ENCODE results near the gene TMEM175.

The TMEM175 gene

GRCh38 chr4:906339-907102, 25.7 kb upstream of the TMEM175 start:
- H3K4me3 ChIP-seq (replicated peaks; ENCODE audit: low read depth, low read length) = no peak overlapping the region

GRCh38 chr4:907103-907400, 25.2 kb upstream of the TMEM175 start:
- Histone ChIP-seq H3K4me3 (replicated peaks; ENCODE audit: low read depth, low read length) (no peak overlapping the region), H3K36me3 (ENCODE audit: control insufficient read depth, insufficient read depth, low read length) (peaks cover 35% of the 10 kb centered on the region), H3K27me3 (replicated peaks; ENCODE audit: control insufficient read depth, insufficient read depth, low read length) (no peaks in the 10 kb centered on the region)
- TF ChIP-seq, protein P1, sequence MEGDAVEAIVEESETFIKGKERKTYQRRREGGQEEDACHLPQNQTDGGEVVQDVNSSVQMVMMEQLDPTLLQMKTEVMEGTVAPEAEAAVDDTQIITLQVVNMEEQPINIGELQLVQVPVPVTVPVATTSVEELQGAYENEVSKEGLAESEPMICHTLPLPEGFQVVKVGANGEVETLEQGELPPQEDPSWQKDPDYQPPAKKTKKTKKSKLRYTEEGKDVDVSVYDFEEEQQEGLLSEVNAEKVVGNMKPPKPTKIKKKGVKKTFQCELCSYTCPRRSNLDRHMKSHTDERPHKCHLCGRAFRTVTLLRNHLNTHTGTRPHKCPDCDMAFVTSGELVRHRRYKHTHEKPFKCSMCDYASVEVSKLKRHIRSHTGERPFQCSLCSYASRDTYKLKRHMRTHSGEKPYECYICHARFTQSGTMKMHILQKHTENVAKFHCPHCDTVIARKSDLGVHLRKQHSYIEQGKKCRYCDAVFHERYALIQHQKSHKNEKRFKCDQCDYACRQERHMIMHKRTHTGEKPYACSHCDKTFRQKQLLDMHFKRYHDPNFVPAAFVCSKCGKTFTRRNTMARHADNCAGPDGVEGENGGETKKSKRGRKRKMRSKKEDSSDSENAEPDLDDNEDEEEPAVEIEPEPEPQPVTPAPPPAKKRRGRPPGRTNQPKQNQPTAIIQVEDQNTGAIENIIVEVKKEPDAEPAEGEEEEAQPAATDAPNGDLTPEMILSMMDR (IDR thresholded peaks at IDR 0.05; ENCODE audit: insufficient read depth, low read length, poor library complexity, severe bottlenecking) = no peak
- no peak for DNase-seq (ENCODE audit: extremely low read depth, insufficient read length)

More at GRCh38 chr4:906339-907102, 25.7 kb upstream of the TMEM175 start:
- H3K27me3 ChIP-seq (replicated peaks; ENCODE audit: control insufficient read depth, insufficient read depth, low read length) = no peaks in the 10 kb centered on the region
- TF ChIP-seq, protein P1 (IDR thresholded peaks at IDR 0.05; ENCODE audit: insufficient read depth, low read length, poor library complexity, severe bottlenecking) = no peak
- H3K36me3 ChIP-seq (ENCODE audit: control insufficient read depth, insufficient read depth, low read length) = peaks cover 34% of the 10 kb centered on the region
- no peak for DNase-seq (ENCODE audit: extremely low read depth, insufficient read length)

GRCh38 chr4:907691-908425, 24.4 kb upstream of the TMEM175 start:
- no peak overlapping the region for H3K4me3 ChIP-seq (replicated peaks; ENCODE audit: low read depth, low read length)
- H3K36me3 ChIP-seq (ENCODE audit: control insufficient read depth, insufficient read depth, low read length) = peaks cover 40% of the 10 kb centered on the region
- DNase-seq (ENCODE audit: extremely low read depth, insufficient read length) = no peak
- TF ChIP-seq, protein P1 (IDR thresholded peaks at IDR 0.05; ENCODE audit: insufficient read depth, low read length, poor library complexity, severe bottlenecking) = no peak
- H3K27me3 ChIP-seq (replicated peaks; ENCODE audit: control insufficient read depth, insufficient read depth, low read length) = no peaks in the 10 kb centered on the region

GRCh38 chr4:909131-909571, 23.1 kb upstream of the TMEM175 start:
- peaks cover 42% of the 10 kb centered on the region for H3K36me3 ChIP-seq (ENCODE audit: control insufficient read depth, insufficient read depth, low read length)
- DNase-seq (ENCODE audit: extremely low read depth, insufficient read length) = no peak
- H3K4me3 ChIP-seq (replicated peaks; ENCODE audit: low read depth, low read length) = no peak overlapping the region
- TF ChIP-seq, protein P1 (IDR thresholded peaks at IDR 0.05; ENCODE audit: insufficient read depth, low read length, poor library complexity, severe bottlenecking) = no peak
- H3K27me3 ChIP-seq (replicated peaks; ENCODE audit: control insufficient read depth, insufficient read depth, low read length) = no peaks in the 10 kb centered on the region

DNA sequence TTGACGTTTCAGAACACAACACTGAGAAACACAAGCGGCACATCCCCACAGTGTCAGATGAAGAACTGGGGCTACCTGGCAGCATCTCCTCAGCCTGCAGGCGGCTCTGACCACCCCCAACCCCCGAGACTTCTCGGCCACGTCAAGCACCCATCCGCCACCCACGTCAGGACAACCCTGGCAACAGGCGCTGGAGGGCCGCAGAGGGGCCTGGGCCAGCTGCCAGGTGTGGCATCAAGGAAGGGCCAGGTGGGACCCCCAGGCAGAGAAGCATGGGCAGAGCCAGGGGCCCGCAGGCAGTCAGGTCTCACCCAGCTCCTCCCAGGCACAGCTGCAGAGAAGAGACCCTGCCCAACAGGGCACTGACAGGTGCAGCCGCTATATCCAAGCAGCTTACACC, 22.4 kb upstream of the TMEM175 start:
- no peak for DNase-seq (ENCODE audit: extremely low read depth, insufficient read length)
- Histone ChIP-seq H3K27me3 (replicated peaks; ENCODE audit: control insufficient read depth, insufficient read depth, low read length) (no peaks in the 10 kb centered on the region), H3K36me3 (ENCODE audit: control insufficient read depth, insufficient read depth, low read length) (peaks cover 39% of the 10 kb centered on the region), H3K4me3 (replicated peaks; ENCODE audit: low read depth, low read length) (no peak overlapping the region)
- TF ChIP-seq, protein P1 (IDR thresholded peaks at IDR 0.05; ENCODE audit: insufficient read depth, low read length, poor library complexity, severe bottlenecking) = no peak

Measured in GM06990 (cell line).